Body of pancreas (tissue), 4 donors: Measurements from ENCODE around the gene HEYL. TPM values are rescaled to one million over a fixed set of nuclear protein-coding genes. Genes with fewer than 3 reads are reported as not detected.
A peak's percentile ranks its signal among the peaks of the same experiment; 100 is the strongest.

Experiments
- ATAC-seq: fragments of 150-250 bp; one replicate; pipeline ENCODE4 v1.9.1; 2016
- DNase-seq, 4 donors: peaks; one replicate each; pipeline ENCODE4 v3.0.0-alpha.2; 2019
- H3K27ac ChIP-seq, 4 donors: fragments of 200-600 bp; sonication (generic); 1 replicate in 3 of 4; 2 replicates in 1 of 4; pipeline versions ENCODE4 v1.5.1 to v1.6.1; 2016 to 2019; ENCODE audit warnings: mild to moderate bottlenecking in 1 of 4, mixed read lengths in 1 of 4, moderate library complexity in 1 of 4
- H3K27me3 ChIP-seq, 2 donors: fragments of 200-600 bp; sonication (generic); one replicate each; pipeline ENCODE4 v1.6.0; 2016; ENCODE audit warnings: mild to moderate bottlenecking in 1 of 2
- H3K36me3 ChIP-seq, 2 donors: fragments of 200-600 bp; sonication (generic); replicated peaks in 1 of 2; 2 replicates each; pipeline ENCODE4 v1.5.1; 2016; ENCODE audit warnings: low read depth in 2 of 2; ENCODE audit not compliant: insufficient read depth in 1 of 2
- H3K4me1 ChIP-seq: fragments of 200-600 bp; sonication (generic); one replicate; pipeline ENCODE4 v1.6.0; 2016
- H3K4me3 ChIP-seq, 2 donors: fragments of 200-600 bp; sonication (generic); 1 replicate in 1 of 2; 2 replicates in 1 of 2; pipeline ENCODE4 v1.5.1; 2016 to 2019
- H3K9me3 ChIP-seq, 3 donors: fragments of 200-600 bp; sonication (generic); 1 replicate in 2 of 3; 2 replicates in 1 of 3; pipeline ENCODE4 v1.5.1; 2016
- POLR2A ChIP-seq, 3 donors: fragments of 450-650 bp; IDR thresholded peaks; one replicate each; pipeline ENCODE4 v1.6.1; 2016; ENCODE audit warnings: antibody characterized with exemption in 3 of 3, mild to moderate bottlenecking in 2 of 3
- WGBS, 2 donors: methylation state at CpG; one replicate each; pipeline ENCODE4 v1.1.5; 2017; 5-methylcytosine and 5-hydroxymethylcytosine counted together
- intact Hi-C: fragments of 100-400 bp; cut with DNase I; formaldehyde crosslinking; loops from one replicate; pipeline ENCODE4 v1.15.1; 2023
- total RNA-seq, 2 donors: library from RNA; depleted of rRNA; stranded (reverse); fragments of >200 nt; gene quantifications; one replicate each; pipeline ENCODE4 v1.1.0, GENCODE V29; 2016
- TF ChIP-seq, protein P1 (sequence below), 7 experiments: fragments of 450-650 bp in 4 of 7; fragments of 200-600 bp in 3 of 7; sonication (generic) in 3 of 7; IDR thresholded peaks; one replicate each; pipeline ENCODE4 v1.5.1; 2016 to 2019; ENCODE audit warnings: antibody characterized with exemption in 7 of 7

The HEYL gene
- total RNA-seq, 2 donors from 2014 or later = 33.6 to 33.7 TPM

GRCh38 chr1:39663559-39663958 is 24.1 kb upstream of the HEYL start:
- Histone ChIP-seq H3K36me3 (no peaks in the 10 kb centered on the region), H3K4me3 (no peak overlapping the region), H3K4me1 (no peaks in the 10 kb centered on the region), H3K27me3 (no peaks in the 10 kb centered on the region), H3K27ac (no peak overlapping the region), H3K9me3 (no peaks in the 10 kb centered on the region)
- intact Hi-C loops = no loop called here
- DNase-seq (no peak), ATAC-seq (no peak)
- WGBS, 2 donors = 79 to 96% methylated on average over 7 to 8 of the region's 8 CpGs
- no peak for TF ChIP-seq POLR2A (IDR thresholded peaks at IDR 0.05)
- TF ChIP-seq, protein P1, sequence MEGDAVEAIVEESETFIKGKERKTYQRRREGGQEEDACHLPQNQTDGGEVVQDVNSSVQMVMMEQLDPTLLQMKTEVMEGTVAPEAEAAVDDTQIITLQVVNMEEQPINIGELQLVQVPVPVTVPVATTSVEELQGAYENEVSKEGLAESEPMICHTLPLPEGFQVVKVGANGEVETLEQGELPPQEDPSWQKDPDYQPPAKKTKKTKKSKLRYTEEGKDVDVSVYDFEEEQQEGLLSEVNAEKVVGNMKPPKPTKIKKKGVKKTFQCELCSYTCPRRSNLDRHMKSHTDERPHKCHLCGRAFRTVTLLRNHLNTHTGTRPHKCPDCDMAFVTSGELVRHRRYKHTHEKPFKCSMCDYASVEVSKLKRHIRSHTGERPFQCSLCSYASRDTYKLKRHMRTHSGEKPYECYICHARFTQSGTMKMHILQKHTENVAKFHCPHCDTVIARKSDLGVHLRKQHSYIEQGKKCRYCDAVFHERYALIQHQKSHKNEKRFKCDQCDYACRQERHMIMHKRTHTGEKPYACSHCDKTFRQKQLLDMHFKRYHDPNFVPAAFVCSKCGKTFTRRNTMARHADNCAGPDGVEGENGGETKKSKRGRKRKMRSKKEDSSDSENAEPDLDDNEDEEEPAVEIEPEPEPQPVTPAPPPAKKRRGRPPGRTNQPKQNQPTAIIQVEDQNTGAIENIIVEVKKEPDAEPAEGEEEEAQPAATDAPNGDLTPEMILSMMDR (IDR thresholded peaks at IDR 0.05) = no peak

GRCh38 chr1:39662861-39663260 is 23.4 kb upstream of the HEYL start:
- ATAC-seq (no peak), DNase-seq (no peak)
- intact Hi-C loops = no loop called here
- WGBS, 2 donors = 88 to 100% methylated on average over 1 of the region's 1 CpG
- no peaks in the 10 kb centered on the region for H3K9me3 ChIP-seq
- H3K27ac ChIP-seq = no peak overlapping the region
- no peaks in the 10 kb centered on the region for H3K36me3 ChIP-seq
- H3K4me3 ChIP-seq = no peak overlapping the region
- no peaks in the 10 kb centered on the region for H3K27me3 ChIP-seq
- TF ChIP-seq, protein P1 (IDR thresholded peaks at IDR 0.05) = no peak
- TF ChIP-seq POLR2A (IDR thresholded peaks at IDR 0.05) = no peak
- no peaks in the 10 kb centered on the region for H3K4me1 ChIP-seq

DNA sequence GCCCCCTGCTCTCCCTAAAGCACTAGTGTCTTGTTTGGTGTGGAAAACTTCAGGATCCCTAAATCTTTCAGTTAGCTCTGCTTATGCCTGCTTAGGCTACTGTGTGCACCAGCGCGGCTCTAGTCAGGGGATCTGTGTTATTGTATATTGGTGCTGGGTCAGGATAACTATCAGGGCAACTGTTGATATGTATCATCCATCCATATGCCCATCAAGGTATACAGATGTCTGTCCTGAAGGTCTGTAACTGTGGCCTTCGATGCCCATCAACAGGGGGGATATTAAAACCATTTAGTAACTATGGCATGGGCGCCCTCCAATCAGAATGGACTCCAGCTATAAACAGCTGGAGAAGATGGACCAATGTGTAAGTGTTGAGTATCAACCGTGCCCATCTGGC is 20.1 kb upstream of the HEYL start:
- no peak for TF ChIP-seq POLR2A (IDR thresholded peaks at IDR 0.05)
- TF ChIP-seq, protein P1 (IDR thresholded peaks at IDR 0.05) = no peak
- H3K9me3 ChIP-seq = no peaks in the 10 kb centered on the region
- no peak for ATAC-seq
- DNase-seq = no peak
- no peaks in the 10 kb centered on the region for H3K27me3 ChIP-seq
- intact Hi-C loops = no loop called here
- no peaks in the 10 kb centered on the region for H3K4me1 ChIP-seq
- 72 to 85% methylated on average over 5 of the region's 5 CpGs for WGBS, 2 donors
- no peaks in the 10 kb centered on the region for H3K36me3 ChIP-seq
- H3K27ac ChIP-seq = no peak overlapping the region
- no peak overlapping the region for H3K4me3 ChIP-seq

GRCh38 chr1:39659110-39659509 is 19.7 kb upstream of the HEYL start:
- no peak overlapping the region for H3K27ac ChIP-seq
- ATAC-seq = no peak
- H3K4me3 ChIP-seq = no peak overlapping the region
- no peaks in the 10 kb centered on the region for H3K27me3 ChIP-seq
- H3K4me1 ChIP-seq = no peaks in the 10 kb centered on the region
- WGBS, 2 donors = 88 to 91% methylated on average over 7 to 12 of the region's 12 CpGs
- no peaks in the 10 kb centered on the region for H3K36me3 ChIP-seq
- no peak for TF ChIP-seq POLR2A (IDR thresholded peaks at IDR 0.05)
- TF ChIP-seq, protein P1 (IDR thresholded peaks at IDR 0.05) = no peak
- no peak for DNase-seq
- intact Hi-C loops = no loop called here
- H3K9me3 ChIP-seq = no peaks in the 10 kb centered on the region

DNA sequence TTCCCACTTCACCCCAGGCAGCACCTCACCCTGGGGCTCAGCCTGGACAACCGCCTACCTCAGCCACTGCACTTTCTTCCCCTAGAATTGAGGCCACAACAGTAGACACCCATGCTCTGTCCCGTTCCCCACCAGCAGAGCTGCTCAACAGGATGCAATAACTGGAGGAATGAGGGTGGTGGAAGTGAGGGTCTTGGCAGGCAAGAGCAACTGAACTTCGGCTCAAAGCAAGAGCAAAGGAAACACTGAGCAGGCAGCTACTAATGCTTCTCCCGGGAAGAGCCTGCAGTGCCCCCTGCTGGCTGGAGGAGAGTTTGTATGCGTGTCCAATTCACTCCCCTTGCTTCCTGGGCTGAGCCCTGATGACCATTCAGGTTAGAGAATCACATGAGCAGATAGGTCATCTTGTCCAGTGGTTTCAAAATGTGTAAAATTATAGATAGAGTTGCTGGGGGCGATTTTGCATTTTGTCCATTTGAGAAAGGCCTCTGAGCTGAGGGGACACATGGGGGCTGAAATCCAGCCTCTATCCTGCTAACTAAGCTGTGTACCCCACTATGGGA is 18.6 kb upstream of the HEYL start:
- no peak overlapping the region for H3K4me3 ChIP-seq
- DNase-seq (peak; percentile 80 to 83 (median 80)), ATAC-seq (peak; percentile 82)
- H3K27ac ChIP-seq = no peak overlapping the region
- TF ChIP-seq POLR2A (IDR thresholded peaks at IDR 0.05) = no peak
- TF ChIP-seq, protein P1 (IDR thresholded peaks at IDR 0.05) = peak; percentile 71 to 81 (median 74)
- no peaks in the 10 kb centered on the region for H3K9me3 ChIP-seq
- intact Hi-C loops = no loop called here
- H3K4me1 ChIP-seq = peaks cover 8% of the 10 kb centered on the region
- no peaks in the 10 kb centered on the region for H3K27me3 ChIP-seq
- whole genome bisulfite sequencing, 2 donors = 16 to 23% methylated on average over 6 of the region's 6 CpGs
- no peaks in the 10 kb centered on the region for H3K36me3 ChIP-seq
